H4 (cell line): ENCODE measurements around the gene CDCA7. TPM values are rescaled to one million over a fixed set of nuclear protein-coding genes. Genes with fewer than 3 reads are reported as not detected.
"Not testable (repeated sequence)": the region's sequence is repeated elsewhere in the genome, so short reads cannot be mapped to it uniquely, and the experiment has no call there.

Experiments used
- DNase-seq: peaks from one replicate; pipeline ENCODE4 v3.0.0-alpha.2; 2015; ENCODE audit warnings: low spot score
- total RNA-seq: library from RNA; depleted of rRNA; stranded (reverse); fragments of >200 nt; shearing (Covaris generic); gene quantifications from 2 replicates; pipeline ENCODE4 v1.2.3, GENCODE V29; 2014; rRNA removed

CDCA7 gene
- total RNA-seq, result 27.7 and 31.9 TPM in 2 replicates

- peak; percentile 43 for DNase-seq
Observed at GRCh38 chr2:173354582-173355131, at the start of gene CDCA7. Gene CDCA7, plus strand, starts transcription at chr2:173354872. Its CDS starts 92 bp downstream, at chr2:173354964.

DNA sequence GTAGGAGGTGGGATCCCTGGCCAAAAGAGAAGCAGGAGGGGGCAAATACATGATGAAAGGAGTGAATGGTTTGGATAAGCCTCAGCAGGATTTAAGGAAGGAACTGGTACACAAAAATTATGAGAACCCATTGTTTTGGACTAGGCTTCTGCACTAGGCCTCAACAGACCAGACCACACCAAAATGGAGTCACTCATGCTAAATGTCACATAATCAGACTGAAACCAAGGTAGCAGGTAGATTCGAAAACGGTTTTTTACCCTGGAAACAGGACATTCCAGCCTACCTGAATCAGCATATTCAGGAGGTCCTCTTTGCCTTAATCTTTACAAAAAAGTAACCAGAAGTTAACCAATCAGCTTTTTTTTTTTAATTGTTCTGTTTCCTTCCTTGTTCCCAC lies 49.4 kb upstream of the CDCA7 start:
- DNase-seq, result no peak

GRCh38 chr2:173307293-173307692 lies 47.4 kb upstream of the CDCA7 start:
- DNase-seq, result no peak

DNA sequence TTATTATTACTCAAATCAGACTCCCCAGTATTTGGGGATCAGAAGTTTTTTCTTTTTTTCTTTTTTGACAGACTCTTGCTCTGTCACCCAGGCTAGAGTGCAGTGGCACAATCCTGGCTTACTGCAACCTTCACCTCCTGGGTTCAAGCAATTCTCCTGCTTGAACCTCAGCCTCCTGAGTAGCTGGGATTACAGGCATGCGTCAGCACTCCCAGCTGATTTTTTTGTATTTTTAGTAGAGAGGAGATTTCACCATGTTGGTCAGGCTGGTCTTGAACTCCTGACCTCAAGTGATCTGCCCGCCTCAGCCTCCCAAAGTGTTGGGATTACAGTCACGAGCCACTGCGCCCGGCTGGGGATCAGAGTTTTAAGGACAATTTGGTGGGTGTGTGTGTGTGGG lies 45.3 kb upstream of the CDCA7 start:
- not testable (repeated sequence) for DNase-seq

DNA sequence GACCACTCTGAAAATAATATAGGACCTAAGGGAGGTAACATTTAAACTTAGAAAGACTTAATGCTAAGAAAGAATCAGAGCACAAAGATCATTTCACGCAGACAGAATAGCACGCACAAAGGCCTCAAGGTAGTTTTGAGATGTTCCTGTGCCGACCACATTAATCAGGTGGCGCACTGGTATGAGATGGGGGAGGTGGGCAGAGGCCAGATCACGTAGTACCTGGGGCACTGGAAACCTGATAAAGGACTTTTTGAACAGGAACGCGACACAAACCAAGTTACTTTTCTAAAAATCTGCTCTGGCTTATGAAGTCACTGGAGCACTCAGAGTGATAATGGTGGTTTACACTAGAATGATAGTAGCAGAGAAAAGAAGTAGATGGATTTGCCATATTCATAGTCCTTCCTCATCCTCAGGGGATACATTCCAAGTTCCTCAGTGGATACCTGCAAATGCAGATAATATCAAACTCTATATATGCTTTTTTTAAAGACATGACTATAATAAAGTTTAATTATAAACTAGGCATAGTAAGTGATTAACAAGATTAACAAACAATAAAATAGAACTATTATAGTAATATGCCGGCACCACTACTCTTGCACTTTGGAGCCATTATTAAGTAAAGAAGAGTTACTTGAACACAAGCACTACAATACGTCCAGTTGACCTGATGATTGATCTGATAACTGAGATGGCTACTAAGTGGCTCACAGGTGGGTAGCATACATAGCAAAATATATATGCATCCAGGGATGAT lies 42.6 kb upstream of the CDCA7 start:
- no peak for DNase-seq

GRCh38 chr2:173323371-173323770 lies 31.3 kb upstream of the CDCA7 start:
- DNase-seq, result no peak

DNA sequence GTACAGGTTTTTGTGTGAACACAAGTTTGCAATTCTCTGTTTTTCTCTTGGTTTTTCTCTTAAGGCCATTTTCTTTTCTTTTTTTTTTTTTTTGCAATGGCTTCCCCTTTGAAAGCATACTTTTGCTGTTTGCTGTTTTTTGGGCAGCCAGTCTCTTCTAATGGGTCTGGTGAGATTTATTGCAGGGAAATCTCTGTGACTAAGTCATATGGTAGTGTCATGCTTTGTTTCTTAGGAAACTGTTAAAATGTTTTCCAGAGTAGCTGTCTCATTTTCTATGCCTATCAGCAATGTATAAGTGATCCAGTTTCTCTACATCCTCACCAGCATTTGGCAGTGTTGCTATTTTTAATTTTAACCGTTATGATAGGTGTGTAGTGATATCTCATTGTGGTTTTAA lies 27.9 kb upstream of the CDCA7 start:
- no peak for DNase-seq

- DNase-seq, result no peak
Observed at GRCh38 chr2:173327421-173327820, 27.3 kb upstream of the CDCA7 start.

DNA sequence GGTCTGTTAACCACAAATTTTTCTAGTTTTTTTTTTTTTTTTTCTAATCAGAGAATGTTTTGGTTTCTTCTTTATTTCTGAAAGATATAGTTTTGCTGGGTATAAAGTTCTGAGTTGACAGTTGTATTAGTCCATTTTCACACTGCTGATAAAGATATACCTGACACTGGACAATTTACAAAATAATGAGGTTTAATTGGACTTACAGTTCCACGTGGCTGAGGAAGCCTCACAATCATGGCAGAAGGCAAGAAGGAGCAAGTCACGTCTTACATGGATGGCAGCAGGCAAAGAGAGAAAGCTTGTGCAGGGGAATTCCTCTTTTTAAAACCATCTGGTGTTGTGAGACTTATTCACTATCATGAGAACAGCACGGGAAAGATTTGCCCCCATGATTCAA lies 21.7 kb upstream of the CDCA7 start:
- DNase-seq, result not testable (repeated sequence)

- no peak for DNase-seq
Observed at GRCh38 chr2:173339807-173340206, 14.9 kb upstream of the CDCA7 start.

DNA sequence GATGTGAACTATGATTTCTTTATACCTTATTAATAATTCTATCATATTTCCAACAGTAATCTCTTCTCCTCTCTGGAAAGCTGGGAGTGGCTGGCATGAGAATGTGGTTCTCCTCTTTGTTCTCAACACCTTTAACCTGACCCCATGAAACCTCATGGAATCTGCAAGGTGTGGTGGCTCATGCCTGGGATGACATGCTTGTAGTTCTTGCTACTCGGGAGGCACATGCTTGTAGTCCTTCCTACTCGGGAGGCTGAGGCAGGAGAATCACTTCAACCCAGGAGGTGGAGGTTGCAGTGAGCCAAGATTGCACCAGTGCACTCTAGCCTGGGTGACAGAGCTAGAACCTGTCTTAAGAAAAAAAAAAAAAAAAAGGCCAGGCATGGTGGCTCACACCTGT lies 10.8 kb upstream of the CDCA7 start:
- no peak for DNase-seq

- no peak for DNase-seq
Observed at GRCh38 chr2:173346035-173346434, 8.6 kb upstream of the CDCA7 start.

DNA sequence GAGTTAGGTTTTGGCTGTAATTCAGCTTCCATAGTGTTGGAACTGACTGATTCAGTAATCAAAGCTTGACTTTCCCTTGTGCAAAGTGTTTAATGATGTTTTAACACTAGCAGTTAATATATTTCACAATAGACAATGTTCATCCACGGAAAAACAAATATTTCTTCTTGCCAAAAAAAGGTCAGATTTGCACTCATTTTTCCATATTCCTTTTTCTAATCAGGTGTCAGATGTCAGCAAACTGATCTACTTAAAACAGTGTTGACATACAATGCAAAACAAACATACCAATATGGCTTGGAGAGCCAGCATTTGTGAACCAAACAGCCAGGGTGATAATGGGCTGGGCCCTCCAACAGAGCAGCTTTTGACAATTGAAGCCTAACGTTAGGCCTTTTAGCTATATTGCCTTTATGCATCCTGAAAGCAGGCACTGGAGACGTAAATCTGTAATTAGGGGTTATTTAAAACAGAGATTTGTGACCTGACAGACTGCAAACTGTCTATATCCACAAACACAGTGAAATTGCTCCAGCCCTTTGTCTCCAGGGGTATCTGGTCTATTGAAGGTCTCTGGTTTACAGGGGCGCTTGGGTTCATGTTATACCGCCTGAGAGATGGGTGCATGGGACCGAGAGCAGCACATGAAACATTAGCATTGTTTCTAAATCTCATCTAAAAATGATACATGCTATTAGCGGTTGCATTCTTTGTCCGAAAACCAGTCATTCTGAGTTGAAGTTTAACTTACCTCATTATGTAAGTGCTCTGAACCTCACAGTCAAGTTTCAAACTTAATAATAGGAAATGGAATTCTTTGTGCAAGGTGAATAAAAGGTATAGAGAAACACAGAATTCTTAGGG lies 7.1 kb upstream of the CDCA7 start:
- no peak for DNase-seq

DNA sequence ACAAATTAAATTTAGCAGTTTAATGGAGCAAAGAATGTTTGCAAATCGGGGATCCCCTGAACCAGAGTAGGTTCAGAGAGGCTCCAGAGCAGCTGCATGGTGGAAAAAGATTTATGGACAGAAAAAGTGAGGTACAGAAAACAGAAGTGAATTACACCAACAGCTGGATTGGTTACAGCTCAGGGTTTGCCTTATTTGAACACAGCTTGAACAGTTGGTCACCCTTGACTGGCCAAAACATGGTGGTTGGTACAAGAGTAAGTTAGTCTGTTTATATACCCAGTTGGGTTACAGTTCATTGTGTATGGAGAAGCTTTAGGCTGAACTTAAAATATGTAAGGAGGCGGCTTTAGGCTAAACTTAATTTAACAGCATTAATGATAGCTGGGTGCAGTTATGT lies 5.4 kb upstream of the CDCA7 start:
- no peak for DNase-seq

- no peak for DNase-seq
Observed at GRCh38 chr2:173350383-173350782, 4.3 kb upstream of the CDCA7 start.

DNA sequence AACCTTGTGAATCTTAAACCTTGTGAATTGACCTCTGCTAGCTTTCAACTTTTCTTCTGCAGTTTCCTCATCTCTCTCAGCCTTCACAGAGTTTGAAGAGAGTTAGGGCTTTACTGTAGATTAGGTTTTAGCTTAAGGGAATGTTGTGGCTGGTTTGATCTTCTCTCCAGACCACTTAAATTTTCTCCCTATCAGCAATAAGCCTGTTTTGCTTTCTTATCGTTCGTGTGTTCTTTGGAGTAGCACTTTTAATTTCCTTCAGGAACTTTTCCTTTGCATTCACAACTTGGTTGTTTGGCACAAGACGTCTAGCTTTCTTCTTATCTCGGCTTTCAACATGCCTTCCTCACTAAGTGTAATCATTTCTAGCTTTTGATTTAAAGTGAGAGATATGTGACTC lies 2.8 kb upstream of the CDCA7 start:
- DNase-seq, result no peak

DNA sequence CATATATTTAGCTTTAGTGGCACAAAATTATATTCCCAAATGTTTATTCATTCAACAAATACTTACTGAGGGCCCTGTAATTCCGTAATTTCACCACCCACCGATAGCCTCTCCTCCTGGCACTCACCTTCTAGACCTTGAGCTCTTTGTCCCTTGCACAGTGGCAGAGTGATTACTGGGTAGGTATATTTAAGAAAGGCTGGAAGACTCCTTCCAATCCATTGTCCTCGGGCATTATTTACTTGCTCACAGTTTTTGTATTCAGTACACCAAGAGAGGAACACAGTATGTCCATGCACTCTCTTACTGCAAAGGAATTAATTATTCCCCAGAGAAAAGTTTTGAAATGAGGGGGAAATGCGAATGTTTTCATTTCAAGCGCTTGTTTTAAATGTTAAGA lies 1.1 kb upstream of the CDCA7 start:
- DNase-seq, result no peak

DNA sequence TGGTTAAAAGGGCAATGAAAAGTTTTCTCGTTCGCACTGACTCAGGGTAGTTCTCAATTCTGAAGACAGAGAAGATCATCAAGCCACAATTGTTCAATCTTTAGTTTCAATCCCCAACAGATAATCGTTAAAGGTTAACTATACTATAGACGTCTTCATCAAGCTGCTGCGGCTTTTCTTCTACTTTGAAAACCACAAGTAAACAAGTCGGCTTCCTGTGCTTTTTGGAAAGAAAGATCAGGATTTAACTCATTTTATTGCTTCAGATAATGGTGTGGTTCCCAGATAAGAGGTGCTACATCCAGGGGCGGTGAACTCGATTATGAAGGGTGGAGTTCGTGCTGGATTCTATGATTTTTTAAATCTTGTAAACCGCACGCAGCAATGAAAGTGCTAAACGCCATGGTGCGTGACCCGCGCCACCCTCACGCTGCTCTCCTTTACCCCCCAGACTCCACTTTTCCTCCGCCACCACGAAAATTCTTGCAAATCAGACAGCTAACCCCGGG lies 545 bp upstream of the CDCA7 start:
- DNase-seq, result peak; percentile 27

DNA sequence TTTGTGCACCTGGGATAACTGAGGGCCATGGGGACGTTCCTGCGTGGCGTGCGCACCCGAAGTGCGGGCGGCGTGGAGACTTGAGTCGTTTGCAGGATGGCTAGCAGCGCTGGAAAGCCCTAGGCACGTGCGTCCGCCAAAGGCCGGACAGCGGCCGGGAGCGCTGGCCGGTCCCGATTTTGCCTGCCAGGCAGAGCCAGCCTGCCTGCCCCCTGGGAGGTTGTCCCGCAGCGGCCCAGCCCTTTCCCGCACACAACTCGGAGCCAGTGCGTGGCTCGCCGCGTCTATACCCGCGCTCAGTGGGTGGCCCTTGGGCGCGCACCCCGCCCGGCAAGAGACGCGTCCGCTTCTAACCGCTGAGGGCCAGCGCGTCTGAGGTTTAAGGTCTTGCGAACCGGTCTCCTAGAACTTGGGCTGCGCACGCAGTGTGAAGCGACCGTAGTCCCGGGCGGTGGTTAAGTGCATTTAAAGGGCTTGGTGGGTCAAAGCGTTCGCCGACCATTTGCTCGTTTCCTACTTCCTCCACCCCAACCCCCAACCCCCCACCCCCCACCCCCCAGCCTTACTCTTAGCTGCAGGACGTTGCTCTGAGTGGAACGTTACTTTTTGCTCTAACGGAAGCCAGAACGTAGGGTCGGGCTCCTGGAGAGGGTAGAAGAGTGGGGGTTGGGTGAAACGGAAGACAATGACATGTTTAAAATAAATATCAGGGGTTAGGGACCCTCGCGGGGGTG lies 627 bp downstream of the CDCA7 start:
- DNase-seq, result peak; percentile 33

DNA sequence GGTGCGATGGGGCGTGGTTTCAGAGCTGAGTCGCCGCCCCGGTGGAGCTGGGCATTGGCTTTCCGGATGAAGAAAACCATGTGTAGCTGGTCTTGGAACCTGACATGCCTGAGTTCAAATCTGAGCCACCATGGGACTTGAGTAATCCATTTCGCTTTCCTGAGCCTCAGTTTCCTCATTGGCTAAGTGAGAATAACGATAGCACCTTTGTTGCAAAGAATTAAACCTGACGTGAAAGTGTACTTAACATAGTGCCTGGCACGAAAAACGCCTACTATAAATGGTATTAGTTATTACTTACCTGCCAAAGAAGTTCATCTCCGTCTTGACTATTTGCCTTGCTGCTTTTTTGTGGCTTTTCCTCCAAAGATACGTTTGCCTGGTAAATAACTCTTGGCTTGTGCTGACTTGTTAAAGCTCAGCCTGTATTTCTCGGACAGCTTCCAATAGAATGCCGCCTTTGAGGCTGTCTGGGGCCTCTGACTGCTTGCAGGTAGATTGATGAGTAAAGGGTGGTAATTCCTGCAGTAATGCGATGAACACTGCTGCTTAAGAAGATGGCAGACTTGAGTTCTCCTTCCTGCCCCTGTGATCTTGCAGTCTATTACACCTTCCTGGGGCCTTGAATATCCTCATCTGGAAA lies 1.3 kb downstream of the CDCA7 start:
- DNase-seq, result no peak

DNA sequence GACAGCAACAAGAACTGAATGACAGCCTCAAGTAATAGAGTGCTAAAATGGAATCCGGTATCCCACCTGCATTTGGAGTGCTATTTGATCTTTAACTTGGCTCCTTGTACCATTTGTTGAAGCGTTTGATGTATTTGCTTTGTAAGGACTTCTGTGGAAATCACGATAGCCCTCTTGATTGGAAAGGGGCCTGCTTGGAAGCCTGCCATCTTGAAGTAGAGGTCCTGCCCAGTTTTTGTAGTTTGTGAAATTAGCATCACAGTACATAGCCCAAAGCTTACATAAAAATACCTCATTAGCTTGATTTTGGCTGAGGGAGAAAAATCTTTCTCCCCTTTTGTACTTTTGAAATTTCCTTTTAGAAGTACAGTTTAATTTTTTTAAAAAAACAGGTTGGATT lies 2.7 kb downstream of the CDCA7 start:
- DNase-seq, result no peak
